Measurements from ENCODE around the gene FBXW4.
A peak's percentile ranks its signal among the peaks of the same experiment; 100 is the strongest.

FBXW4 gene

DNA sequence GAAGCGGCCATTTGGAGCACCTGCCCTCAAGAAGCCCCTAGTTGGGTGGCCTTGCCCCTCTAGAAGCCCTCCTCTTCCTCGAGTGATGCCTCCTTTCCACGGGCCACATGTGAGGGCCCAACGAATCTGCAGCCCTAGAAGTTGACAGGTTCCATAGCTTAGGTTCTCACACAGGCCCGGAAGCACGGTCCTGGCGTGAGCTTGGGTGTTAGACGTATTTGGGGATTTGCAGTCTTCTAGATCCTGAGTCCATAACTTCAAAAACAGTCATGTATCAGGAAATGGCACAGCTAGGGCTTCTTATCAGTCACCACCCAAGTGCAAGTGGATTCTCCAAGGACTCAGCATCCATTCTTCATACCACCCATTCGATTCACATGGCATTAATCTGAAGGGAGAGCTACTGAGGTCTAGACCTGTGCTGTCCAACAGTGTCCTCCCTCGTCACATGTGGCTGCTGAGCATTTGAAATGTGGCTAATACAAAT, 477 bp upstream of the FBXW4 start:
- DNase-seq: no peak

DNA sequence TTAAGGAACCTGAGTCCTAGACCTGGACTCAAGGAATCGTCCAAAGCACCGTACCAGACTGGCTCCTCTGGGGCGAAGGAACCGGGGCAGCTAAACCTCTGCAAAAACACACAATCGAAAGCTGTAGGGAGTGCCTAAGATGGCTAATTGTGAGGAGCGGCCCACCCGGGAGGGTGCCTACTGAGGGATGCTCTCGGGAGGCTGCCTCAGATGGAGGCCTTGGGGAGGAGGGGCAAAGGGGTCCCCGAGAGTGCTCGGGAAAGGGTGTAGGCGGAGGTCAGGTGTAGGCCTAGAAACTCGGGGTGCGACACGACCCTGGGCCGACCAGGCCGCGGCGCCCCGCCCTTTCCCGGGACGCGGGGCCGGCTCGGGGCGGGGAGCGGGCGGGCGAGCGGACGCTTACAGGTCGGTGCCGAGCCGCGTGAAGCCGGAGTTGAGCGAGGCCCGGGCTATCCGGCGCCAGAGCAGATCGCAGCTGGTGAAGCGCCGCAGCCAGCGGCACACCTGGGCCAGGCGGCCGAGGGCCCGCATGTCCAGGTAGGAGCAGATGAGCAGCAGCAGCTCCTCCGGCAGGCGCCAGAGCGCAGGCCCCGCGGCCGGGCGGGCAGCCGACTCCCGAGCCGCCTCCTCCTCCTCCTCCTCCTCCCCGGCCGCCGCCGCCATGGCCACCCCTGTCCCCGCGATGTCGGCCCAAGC, 844 bp downstream of the FBXW4 start:
- peak; percentile 73 for DNase-seq

DNA sequence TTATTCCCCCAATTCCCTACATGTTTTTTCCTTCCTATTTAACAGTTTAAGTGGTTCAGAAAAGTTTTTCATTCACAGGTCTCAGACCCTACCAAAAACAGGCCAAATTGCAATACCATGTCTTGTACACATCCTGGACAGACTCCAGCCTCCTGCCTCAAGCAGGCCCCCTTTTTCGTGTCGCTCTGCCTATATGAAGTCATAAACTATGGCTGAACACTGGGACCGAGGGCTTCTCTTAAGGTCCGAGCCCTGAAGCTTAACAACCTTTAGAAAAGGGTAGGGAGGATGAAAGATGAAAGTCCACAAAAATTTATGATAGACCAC, 1.4 kb downstream of the FBXW4 start:
- DNase-seq: no peak

DNA sequence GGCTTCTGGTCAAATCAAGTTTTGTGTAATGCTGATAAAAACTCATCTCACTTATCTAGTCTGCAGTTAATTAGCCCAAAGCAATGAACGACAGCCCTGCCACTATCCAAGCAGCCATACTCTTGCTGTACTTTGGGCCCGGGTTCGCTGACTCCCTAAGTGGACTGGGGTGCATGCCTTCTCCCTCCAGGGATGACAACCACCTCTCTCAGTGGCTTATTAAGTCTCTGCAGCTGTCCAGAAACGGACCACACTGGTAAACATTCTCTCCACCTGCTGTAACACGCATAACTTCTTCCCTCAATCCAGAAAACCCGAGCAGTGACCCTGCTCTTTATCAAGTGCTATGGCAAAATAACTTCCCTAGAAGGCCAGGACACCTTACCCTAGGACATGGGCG, 3.9 kb downstream of the FBXW4 start:
- DNase-seq: no peak

DNA sequence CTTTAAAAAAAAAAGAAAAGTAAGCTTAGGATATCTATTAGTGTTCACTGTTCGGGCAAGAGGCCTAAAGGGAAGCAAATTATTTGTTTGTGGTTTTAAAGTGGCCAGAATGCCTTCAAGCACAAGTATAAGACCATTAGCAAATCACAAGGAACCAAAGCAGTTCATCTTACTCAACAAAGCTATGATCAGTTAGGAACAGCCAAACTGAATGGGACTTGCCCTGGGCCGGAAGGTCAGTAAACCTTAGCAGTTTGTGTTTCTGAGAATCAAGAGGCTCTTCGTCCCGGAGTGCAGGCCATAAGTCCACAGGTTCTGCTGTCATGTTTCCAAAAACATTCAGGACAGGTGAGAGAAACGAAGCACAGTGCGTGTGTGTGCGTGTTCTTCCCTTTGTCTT, 4.5 kb downstream of the FBXW4 start:
- DNase-seq: no peak

DNA sequence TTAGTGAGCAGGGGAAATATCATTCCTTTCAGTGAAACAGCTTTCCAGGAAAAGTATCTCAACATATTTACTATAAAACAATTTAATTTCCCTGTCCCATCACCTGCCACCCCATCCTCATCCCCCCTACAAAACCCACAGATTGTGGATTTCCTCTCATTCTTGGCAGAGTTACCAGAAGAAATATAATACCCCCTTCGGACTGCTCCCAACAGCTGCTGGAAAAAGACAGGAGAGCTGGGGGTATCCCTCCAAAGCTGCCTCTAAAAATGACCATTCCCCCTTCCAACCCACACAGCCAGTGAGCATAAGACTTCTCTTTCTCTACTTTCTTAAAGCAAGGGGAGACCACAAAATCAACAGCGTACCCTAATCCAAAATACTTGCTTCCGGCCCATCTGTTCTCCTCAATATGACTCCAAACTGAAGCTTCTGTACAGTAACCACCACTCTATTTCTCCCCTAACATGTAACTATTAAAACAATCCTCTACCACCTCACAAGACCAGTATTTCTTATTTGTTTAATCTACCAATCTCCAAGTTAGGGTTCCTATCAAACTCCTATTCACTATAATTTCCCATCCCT, 7.8 kb downstream of the FBXW4 start:
- DNase-seq: no peak

DNA sequence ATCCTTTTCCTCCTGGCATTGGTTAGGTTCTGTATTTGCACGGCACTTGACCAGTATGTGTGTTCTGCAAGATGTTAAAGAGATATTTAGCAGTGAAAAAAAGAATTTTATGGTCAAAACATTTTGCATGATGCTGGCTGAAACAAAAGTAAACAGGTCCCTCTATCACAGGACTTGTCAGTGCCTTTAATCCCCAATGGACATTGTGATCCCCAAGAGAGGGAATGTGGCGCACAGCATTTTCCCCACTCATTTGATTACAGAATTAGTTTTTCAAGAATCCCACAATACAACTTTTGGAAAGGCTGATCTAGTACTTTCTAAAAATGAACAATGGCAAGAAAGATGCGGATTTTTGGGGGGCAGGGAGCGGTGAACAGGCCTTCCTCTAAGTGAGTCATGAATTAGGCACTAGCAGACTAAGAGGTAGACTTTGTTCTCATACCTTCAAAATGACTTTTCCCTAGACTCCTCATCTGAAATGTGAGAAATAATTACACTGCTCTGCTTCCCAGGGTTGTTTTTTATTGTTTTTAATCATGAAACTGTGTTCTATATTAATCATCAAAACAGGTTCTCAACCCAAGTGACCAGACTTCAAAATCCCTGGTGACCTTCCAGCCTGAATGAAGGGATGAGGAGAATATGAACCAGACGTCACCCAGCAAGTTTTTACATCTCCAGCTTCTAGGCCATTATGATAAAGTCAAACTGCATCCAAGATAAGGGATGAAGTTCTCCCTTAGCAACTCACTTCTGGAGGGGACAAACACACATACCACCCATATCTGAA, 8.6 kb downstream of the FBXW4 start:
- no peak for DNase-seq

DNA sequence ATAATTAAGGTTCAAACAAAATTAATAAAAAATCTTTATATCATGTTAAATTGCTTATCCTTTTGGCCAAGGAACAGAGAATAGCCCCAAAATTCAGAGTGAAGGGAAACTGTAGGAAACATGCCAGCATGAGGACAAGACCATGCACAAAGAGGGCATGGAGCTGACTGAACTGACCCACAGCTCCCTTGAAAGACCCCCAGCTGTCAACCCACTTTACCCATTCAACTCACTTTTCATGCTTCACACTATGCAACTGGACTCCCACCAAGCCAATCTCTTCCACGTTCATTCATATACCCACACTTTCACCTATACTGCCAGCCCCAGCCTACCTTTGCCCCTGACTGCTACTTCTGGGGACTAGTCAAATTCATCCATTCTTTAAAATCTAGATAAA, 10.2 kb downstream of the FBXW4 start:
- no peak for DNase-seq

DNA sequence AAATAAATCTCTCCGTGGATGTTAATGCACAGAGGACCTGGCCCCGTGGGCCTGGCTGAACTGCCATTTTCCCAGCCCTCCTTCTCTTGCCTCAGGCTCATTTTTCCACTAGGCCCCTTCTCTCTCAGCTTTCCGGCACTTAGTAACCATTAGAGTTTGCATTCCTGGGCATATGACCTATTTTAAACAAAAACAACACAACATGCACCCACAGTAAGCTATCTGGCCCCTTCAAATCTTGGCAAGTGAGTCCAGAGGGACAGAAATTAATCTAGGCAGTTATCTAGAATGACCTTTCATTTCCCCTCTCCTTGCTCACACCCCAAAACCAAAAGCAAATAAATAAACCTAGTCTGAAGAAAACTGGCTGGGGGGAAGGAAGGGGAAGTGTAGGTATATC, 11.7 kb downstream of the FBXW4 start:
- no peak for DNase-seq

DNA sequence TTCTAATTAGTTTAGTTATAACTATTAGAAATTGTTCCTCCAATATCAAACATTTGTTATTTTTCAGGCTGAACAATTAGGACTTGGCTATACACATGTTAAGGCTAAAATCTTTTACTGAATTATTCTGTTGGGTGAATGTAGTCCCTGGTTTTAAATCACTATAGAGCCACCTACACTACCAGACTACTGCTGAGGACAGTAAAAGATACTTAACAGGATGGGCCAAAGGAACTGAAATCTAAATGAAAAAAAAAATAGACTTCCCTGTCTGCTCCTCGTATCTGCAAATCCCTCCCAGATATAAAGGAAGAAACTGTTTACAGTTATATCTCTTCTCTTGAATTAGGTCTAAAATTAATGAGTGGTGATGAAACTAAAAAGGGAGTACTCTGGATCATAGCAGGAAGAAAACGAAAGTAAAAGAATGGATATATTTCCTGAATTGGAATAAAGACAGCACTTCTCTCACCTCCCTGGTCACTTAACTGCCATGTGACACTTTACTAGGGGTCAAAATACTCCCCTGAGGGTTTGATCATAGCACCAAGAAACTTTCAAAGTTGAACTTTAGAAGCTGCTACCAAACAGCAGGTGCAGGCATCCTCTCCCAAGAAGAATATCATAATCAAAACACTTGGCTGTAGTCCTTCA, 12.7 kb downstream of the FBXW4 start:
- DNase-seq: no peak

DNA sequence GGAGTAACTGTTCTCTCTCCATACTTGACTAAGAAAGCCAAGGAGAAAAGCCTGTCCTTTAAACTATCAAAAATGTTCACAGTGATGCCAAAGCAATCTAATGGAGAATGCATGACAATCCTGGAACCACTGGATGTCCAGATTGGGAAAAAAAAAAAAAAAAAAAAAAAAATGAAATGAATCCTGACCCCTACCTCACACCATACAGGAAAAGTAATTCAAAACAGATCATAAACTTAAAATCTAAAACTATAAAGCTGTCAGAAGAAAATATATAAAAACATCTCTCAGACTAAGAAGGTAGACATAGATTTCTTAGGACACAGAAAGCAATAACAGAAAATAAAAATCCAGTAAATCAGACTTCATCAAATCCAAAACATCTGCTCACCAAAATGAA, 18.4 kb downstream of the FBXW4 start:
- DNase-seq: no peak

DNA sequence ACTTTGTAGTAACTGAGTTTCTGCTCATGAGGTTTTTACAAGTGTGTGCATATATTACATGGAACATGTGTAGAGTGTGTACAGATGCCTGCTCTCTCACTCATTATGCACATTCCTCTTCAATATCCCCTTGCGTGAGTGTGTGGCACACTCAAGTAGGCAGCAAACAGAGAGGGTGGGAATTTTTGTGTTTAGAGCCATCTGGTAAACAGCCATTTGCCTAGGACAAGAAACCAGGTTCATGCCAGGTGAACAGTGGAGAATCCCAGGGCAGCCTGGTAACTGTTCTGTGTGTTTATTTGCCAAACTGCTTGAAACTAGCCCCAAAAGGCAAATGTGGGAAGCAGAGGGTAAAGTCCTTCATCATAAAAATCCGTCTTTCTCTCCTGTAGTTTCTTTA, 19.9 kb downstream of the FBXW4 start:
- DNase-seq: no peak

DNA sequence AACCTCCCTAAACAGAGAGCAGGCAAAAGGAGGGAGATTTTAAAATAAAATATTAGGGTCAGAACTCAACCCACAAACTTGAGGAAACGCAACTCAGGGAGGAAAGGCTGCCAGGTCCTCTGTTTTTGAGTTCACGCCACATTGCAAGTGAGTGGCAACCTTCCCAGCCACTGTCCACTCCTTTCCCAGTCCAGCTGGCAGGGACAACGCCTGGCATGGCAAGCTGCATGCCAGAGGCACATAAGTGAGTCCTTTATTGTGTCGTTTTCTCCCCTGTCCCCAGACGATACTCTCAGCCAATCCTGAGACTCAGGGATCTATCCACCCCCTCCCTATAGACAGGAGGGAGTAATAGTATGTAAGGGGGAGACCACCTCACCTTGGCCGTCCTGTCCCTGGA, 22.4 kb downstream of the FBXW4 start:
- no peak for DNase-seq

DNA sequence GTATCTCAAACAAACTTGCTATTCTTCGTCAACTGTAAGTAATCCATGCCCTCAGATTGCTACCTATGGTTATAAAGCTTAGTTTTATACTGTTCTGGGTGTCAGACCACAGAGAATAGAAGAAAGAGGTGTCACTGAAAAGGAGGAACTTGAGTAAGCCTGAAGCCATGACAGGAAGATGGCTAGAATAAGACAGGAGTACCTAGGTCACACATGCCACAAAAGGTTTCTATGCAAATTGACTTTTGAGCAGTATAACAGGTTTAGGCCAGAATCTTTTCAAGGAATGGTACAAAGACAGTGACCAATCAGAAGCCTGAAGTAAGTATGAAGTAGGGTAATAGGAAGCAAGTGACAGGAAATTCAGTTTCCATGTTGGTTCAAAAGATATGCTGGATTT, 23.5 kb downstream of the FBXW4 start:
- DNase-seq: no peak

DNA sequence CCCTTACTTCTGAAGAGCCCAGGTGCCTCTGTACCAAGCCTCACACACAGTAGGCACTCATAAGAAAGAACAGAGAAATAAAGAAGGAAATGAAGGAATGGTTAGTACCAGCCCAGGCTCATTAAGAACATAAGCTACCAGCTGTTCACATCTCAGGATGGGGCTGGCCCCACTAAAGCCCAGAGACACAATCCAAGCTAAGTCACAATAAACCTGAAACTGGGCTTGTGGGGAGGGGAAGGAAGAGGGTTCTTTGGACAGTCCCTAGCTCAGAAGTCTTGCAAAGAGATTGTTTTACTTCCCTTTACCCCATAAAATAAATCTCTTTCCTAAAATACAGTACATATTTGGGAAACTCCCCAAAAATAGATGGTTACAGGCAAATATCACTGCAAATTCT, 24.3 kb downstream of the FBXW4 start:
- DNase-seq: no peak

DNA sequence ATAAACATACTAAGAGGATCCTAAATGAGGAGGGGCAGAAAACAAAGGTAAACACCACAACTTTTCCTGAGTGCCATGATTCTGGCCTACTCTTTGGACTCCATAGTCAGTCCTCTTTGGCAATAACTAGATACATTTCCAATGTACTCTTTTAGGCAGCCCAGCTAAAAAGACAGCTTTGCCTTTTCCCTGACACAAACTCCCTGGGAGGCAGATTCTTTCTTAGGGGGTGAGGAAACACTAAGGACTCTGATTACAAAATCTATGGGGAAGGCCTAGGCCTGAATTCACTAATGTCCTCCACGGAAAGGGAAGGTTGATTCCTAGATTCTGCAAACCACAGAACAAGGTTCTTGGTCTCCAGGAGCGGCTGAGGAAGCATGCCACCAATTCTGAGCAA, 25.8 kb downstream of the FBXW4 start:
- no peak for DNase-seq

DNA sequence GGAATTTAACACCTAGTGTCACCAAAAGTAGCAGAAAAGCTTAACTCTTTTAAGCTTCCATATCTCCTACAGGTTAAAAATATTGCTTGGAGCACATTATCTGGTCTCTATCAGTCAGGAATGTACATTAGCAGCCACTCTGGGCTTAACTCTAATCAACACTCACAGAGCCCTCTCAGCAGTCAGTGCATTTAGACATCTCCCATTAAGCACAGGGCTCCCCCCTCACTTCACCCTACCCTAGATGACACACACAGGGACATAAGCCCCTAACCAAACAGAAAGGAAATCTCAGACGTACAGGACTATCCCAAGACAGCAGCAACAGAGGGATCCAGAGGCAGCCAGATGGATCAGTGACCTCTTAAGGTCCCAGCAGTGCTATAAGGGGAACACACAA, 26.4 kb downstream of the FBXW4 start:
- no peak for DNase-seq

DNA sequence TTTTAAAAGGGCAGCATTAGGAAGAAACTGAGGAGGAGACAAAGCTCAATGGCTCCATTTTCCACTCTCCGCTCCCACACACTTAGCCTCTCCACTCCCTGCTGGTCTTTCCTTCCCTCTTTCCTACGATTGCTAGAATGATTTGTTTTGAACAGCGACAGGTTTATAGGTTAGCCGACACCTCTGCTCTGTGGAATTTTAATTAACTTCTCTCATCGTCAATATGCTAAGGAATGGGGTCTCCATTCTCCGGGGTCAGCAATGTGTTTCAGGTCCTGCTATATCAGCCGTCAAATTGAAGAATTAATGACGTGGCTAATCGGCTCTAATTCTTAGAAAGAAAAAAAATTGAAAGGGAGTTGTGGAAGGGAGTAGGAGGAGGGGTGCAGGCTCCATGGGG, 28.9 kb downstream of the FBXW4 start:
- no peak for DNase-seq

DNA sequence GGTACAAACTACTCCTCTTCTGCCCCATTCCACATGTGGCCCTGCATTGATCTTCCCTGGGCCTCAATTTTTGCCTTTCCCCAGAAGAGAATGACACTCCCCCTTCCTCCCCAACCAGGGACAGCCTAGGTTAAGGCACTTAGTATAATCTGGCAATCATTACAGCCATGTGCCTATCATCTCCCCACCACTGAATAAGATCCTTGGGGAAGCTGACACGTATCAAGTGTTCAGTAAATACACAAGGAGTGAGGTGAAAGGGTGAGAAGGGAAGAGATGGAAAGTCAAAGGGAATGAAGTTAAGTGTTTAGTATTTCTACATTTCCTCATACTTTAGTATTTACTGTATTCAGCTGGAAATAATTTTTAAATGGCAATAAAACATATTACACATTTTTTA, 31.9 kb downstream of the FBXW4 start:
- DNase-seq: no peak

DNA sequence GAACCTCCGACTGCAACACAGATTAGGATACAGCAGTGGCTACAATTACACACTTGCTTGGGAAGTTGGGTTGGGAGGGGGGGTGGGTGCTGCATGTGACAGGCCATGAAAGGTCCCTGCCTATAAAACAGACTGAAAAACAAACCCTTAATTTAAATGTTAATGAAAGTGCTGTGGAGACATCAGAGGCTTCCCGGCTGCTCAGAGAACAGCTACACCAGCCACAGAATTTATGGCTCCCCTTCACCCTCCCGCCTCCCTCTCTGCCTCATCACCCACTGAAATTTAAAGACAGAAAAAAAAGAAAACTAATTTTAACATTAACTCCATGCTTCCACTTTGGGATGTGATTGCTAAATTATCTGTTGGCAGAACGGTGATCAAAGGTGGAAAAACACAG, 34.7 kb downstream of the FBXW4 start:
- no peak for DNase-seq

DNA sequence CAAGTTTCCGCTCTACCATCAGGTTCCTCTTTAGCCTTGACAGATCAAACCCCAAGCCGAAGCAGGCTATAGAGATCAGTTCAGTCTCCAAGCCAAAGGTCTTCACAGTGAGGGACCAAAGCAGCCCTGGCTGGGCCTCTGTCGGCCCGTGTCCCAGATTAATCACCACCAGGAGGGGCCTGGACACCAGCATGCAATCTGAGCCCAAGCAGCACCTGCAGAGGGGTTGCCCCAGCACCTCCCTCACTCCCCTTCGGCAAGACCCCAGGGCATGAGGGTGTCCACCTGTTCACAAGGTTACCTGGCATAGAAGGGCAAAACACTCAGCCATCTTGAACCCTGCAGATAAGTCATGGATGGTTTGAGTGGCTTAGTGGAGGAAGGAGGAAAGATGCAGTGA, 36.0 kb downstream of the FBXW4 start:
- no peak for DNase-seq

DNA sequence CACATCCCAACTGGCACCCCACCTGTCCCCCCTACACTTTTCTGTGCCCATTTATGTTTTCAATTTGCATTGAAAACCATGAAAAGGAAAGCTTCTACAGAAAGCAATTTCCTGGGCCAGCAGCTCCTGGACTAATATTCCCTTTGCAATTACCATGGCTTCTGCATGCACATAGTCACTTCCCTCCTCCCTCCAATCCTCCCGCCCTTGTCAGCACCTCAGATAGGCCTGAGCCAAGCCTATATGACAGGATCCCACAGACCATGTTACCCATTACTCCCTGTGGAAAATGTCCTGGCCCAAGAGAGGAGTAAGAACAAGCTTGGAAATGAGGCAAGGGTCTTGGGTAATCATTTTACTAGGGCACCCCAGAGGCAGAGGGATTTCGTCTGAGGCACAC, 38.1 kb downstream of the FBXW4 start:
- DNase-seq: no peak

DNA sequence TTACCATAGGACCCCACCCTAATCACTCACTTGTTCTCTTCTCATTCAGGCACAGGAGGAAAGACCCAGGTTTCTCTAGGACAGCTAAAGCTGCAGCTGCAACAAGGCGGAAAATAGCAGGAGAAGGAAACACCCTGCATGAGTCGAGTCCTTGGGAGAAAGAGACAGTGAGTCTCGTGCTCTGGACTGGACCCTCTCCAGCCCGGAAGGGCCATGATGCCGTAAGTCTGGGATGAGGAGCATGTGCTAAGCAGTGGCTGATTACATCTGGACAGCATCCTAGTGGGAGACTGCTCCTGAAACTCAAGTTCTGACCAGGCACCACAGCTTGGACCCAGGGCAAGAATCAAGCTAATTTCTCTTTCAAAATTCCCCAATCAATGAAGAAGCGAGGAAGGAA, 39.4 kb downstream of the FBXW4 start:
- no peak for DNase-seq

DNA sequence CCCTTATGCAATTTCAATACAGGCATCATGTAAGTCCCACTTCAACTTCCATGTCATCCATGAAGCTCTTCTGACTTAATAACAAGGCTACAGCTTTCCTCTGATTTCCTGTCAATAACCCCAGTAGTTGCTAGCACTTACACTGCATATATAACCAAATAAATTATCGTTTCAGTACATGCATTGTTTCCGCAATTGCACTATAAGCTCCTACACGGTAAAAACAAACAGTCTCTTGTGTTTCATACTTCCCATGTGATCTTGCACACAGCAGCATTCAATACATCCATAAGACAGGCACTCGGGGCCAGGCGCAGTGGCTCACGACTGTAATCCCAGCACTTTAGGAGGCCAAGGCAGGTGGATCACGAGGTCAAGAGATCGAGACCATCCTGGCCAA, 41.4 kb downstream of the FBXW4 start:
- DNase-seq: no peak
